ENCODE results near the gene PRR22.

Gene PRR22

GRCh38 chr19:5784581-5785147, at the start of gene PRR22:
Gene PRR22 (minus strand): TSS chr19:5784746. CDS start chr19:5784660, 86 bp downstream.
- DNase-seq (ENCODE audit: low read depth) = no peak

- DNase-seq (ENCODE audit: low read depth) = no peak
Observed at GRCh38 chr19:5832527-5833216, 48.1 kb upstream of the PRR22 start.

GRCh38 chr19:5832061-5832460, 47.5 kb upstream of the PRR22 start:
- no peak for DNase-seq (ENCODE audit: low read depth)

- DNase-seq (ENCODE audit: low read depth) = no peak
Observed at GRCh38 chr19:5831159-5831558, 46.6 kb upstream of the PRR22 start.

GRCh38 chr19:5829567-5830310, 45.2 kb upstream of the PRR22 start:
- no peak for DNase-seq (ENCODE audit: low read depth)

GRCh38 chr19:5828661-5829566, 44.4 kb upstream of the PRR22 start:
- peak; percentile 10 for DNase-seq (ENCODE audit: low read depth)

GRCh38 chr19:5827891-5828660, 43.5 kb upstream of the PRR22 start:
- DNase-seq (ENCODE audit: low read depth) = peak; percentile 89

GRCh38 chr19:5827342-5827890, 42.9 kb upstream of the PRR22 start:
- no peak for DNase-seq (ENCODE audit: low read depth)

GRCh38 chr19:5826531-5827341, 42.2 kb upstream of the PRR22 start:
- DNase-seq (ENCODE audit: low read depth) = no peak

GRCh38 chr19:5825178-5825577, 40.6 kb upstream of the PRR22 start:
- DNase-seq (ENCODE audit: low read depth) = no peak

GRCh38 chr19:5824751-5825150, 40.2 kb upstream of the PRR22 start:
- DNase-seq (ENCODE audit: low read depth) = no peak

- no peak for DNase-seq (ENCODE audit: low read depth)
Observed at GRCh38 chr19:5823579-5824281, 39.2 kb upstream of the PRR22 start.

GRCh38 chr19:5822181-5822844, 37.8 kb upstream of the PRR22 start:
- no peak for DNase-seq (ENCODE audit: low read depth)

GRCh38 chr19:5821521-5822180, 37.1 kb upstream of the PRR22 start:
- no peak for DNase-seq (ENCODE audit: low read depth)

GRCh38 chr19:5820785-5821184, 36.2 kb upstream of the PRR22 start:
- no peak for DNase-seq (ENCODE audit: low read depth)

GRCh38 chr19:5818594-5818993, 34.0 kb upstream of the PRR22 start:
- DNase-seq (ENCODE audit: low read depth) = no peak

GRCh38 chr19:5817218-5817617, 32.7 kb upstream of the PRR22 start:
- DNase-seq (ENCODE audit: low read depth) = no peak

GRCh38 chr19:5814852-5815246, 30.3 kb upstream of the PRR22 start:
- DNase-seq (ENCODE audit: low read depth) = no peak

All from iris pigment epithelial cell (primary cell).